Measurements from ENCODE around the gene FCHSD2.

GRCh38 chr11:72832301-72833082 is 309.6 kb downstream of the FCHSD2 start:
- TF ChIP-seq, protein P1, sequence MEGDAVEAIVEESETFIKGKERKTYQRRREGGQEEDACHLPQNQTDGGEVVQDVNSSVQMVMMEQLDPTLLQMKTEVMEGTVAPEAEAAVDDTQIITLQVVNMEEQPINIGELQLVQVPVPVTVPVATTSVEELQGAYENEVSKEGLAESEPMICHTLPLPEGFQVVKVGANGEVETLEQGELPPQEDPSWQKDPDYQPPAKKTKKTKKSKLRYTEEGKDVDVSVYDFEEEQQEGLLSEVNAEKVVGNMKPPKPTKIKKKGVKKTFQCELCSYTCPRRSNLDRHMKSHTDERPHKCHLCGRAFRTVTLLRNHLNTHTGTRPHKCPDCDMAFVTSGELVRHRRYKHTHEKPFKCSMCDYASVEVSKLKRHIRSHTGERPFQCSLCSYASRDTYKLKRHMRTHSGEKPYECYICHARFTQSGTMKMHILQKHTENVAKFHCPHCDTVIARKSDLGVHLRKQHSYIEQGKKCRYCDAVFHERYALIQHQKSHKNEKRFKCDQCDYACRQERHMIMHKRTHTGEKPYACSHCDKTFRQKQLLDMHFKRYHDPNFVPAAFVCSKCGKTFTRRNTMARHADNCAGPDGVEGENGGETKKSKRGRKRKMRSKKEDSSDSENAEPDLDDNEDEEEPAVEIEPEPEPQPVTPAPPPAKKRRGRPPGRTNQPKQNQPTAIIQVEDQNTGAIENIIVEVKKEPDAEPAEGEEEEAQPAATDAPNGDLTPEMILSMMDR (IDR thresholded peaks at IDR 0.05): no peak
- TF ChIP-seq EZH2 (IDR thresholded peaks at IDR 0.05): no peak
